ENCODE results near the gene POLR2J3.
"Not testable (repeated sequence)": the region's sequence is repeated elsewhere in the genome, so short reads cannot be mapped to it uniquely, and the experiment has no call there.

The POLR2J3 gene

DNA sequence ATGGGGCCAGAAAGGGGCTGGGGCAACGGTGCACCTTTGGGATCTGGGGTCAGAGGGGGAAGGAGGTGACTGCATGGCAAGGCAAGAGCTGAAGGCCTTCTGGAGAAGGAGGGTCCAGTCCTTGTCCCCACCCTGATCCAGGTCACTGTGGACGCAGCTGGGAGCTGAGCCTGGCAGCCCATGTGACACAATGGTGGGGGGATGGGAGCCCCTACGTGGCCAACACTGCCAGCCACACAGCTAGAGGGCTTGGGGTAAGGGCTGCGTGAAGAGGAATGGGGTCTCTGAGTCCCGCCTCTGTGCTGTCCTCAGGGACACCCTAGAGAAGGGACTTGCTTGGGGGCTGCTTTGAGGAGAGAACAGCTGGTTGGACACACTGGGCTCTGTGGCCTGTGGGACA lies 9.3 kb upstream of the POLR2J3 start:
- not testable (repeated sequence) for DNase-seq

DNA sequence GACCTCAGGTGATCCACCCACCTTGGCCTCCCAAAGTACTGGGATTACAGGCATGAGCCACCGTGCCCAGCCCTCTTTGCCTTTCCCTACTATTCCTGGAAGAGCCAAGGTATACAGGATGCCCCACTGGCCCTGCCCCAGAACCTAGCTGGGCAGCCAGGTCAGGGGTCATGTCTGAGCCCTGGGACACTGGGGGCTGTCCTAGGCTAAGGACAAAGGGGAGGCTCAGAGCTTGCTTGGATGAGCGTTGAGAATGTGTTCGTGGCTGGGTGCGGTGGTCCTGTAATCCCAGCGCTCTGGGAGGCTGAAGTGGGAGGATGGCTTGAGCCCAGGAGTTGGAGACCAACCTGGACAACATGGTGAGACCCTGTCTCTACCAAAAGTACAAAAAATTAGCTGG lies 6.1 kb upstream of the POLR2J3 start:
- not testable (repeated sequence) for DNase-seq

DNA sequence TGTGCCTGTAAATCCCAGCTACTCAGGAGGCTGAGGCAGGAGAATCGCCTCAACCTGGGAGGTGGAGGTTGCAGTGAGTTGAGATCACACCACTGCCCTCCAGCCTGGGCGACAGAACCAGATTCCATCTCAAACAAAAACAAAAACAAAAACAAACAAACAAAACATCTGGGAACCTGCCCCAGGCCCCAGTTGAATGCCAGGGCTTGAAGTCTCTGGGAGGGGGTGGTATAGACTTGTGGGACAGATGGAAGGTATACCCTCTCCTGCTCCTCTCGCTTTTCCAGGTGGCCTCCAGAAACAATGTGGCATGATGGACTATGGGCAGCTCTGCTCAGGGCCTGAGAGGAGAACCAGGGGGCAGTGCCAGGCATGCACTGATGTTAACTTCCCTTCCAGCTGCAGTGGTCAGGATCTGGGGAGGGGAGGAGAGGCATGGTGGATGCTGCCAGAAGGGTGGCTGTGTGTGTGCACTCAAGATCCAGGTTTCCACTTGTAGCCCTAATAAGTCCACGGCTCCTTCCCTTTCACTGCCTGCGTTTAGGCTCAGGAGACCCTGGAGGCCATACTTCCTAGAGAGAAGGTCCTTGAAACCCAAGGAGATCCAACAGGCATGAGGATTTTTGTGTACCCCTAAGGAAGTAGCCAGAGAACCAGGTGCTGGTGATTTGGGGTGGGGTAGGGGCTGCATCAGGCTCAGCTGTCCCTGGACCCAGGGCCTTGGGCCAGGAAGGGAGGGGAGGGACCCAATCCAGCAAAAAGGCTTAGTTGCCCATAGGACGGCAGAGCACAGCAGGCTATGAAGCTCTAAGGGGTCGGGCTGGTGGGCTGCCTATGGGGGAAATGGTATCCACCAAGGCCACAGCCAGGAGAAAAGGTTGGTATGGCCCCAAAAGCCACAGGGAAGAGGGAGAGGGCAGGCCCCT lies 5.2 kb upstream of the POLR2J3 start:
- not testable (repeated sequence) for DNase-seq

DNA sequence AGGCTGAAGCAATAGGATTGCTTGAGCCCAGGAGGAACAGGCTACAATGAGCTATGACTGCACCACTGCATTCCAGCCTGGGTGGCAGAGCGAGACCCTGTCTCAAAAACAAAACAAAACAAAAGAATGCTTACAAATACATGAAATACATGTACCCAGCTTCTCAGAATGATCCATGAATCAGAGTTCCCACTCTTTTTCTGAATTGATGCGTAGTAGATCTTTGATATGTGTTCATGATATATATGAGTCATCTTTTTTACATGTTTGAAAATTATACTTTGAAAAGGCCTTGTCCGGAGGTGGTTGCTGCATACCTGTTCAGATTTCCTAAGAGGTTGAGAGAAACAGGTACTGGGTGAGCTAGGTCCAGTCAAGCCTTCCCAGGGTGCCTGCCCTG lies 4.0 kb upstream of the POLR2J3 start:
- not testable (repeated sequence) for DNase-seq

DNA sequence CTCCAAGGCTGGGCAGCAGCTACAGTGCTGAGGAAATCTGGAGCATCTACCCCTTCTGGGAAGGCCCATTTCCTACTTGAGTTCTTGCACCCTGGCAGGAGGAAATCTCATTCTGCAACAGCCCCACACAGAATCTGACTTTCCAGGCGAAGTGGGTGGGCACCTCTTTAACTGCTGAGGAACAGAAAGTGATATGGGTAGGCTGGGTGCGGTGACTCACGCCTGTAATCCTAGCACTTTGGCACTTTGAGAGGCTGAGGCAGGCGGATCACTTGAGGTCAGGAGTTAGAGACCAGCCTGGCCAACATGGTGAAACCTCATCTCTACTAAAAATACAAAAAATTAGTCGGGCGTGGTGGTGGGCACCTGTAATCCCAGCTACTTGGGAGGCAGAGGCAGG lies 2.2 kb upstream of the POLR2J3 start:
- DNase-seq = not testable (repeated sequence)

DNA sequence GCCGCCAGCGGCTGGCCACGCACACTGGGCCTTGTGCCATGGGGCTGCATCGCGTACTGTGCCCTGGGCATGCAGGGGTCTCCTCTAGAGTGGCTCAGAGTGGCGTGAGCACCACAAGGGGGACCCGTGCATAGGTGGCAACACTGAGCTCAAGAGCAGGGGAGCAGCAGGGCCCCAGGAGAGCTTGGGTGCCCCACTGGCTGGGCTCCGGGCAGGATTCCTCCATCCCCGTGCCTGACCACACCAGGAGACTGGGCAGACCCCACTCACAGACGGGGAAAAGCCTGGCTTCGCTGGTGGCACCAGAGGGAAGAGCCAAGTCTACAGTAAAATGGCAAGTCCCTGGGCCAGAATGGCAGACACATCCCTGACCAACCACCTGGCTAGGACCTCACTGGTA lies 3.8 kb downstream of the POLR2J3 start:
- not testable (repeated sequence) for DNase-seq

DNA sequence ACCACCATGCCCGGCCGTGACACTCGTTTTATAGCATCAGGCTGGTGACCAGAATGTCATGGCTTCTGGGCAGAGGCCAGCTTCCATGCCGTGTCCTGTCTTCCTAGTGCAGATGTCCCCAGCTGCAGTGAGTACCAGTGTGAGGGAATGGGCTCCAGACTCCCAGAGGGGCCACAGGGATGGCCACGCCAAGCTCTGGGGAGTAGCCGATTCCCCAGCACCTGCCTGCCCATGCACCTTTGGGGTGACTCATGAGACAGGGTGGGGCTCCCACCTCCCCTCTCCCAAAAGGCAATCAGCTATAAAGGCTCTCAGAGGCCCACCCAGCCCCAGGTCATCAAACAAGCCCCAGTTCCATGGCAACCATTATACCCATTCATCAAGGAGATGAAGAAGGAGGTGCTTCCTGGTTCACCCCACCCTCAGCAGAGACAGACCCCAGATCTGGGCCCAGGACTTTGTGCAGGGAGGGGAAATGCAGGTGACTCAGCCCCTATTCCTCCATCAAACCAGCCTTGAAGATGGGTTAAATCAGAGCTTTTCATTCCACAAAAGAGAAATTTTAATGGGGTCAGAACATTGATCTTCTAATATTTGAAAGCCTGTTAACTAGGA lies 21.5 kb downstream of the POLR2J3 start, which contains the start of gene SPDYE2:
TSS of gene SPDYE2 (plus strand) at position 419 of the 615 bp plus-strand sequence. CDS start 2,030 bp downstream, outside the sequence.
- DNase-seq = not testable (repeated sequence)

DNA sequence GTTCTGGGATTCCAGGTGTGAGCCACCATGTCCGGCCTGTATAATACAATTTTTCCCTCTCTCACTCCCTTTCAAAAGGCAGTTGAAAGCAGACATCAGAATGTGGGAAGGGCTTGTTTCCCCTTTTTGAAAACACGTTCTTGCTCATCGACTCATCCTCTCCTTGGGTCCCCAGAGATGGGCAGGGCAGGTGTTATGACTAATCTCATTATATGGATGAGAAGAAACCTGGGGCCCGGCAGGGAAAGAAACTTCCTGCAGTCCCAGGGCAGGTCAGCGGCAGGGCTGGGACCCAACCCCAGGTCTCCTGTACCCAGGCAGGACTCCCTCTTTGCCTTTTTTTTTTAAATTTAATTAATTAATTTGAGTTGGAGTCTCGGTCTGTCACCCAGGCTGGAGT lies 26.0 kb downstream of the POLR2J3 start:
- not testable (repeated sequence) for DNase-seq

DNA sequence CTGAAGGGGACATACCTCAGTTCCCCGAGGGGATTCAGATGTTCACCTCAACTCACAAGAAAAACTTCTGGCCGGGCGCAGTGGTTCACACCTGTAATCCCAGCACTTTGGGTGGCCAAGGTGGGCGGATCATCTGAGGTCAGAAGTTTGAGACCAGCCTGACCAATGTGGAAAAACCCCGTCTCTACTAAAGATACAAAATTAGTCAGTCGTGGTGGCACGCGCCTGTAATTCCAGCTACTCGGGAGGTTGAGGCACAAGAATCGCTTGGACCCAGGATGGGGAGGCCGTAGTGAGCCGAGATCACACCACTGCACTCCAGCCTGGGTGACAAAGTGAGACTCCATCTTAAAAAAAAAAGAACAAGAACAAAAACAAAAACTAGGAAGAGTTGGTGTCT lies 27.1 kb downstream of the POLR2J3 start:
- DNase-seq = not testable (repeated sequence)

DNA sequence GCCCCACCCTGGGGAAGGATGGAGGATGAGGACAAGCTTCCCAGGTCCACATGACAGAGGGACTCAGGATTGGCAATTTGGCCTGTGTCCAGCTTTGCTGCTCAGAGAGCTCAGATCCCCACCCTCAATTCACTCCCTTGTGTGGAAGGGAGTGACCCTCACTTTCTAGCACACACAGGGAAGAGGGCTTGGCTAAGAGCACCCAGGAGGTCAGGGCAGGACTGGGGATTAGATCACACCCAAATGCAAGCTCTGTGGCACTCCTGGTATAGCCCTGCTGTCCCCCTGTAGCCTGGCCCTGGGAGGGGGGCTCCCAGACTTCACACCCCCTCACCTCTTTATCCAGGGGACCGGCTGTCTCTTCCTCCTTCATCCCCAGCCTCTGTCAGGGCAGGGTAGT lies 28.0 kb downstream of the POLR2J3 start:
- DNase-seq = not testable (repeated sequence)

DNA sequence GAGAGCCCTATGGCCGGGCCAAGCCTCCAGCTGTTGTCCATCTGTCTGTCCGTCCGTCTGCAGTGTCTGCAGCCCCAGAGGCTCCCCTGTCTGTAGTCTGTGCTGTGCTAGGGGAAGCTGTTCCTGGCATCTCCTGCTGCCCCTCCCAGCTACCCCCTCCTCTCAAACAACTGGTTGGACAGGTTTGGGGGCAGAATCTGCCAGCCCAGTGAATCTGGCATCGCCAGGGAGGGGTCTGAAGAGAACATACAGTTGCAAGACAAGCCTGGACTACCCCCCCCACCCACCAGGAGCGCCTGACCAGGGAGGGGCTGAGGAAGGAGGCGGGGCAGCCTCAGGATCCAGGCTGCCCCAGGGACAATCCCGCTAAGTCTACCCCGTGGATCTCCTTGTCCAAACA lies 28.8 kb downstream of the POLR2J3 start, which contains the start of gene UPK3BL2:
TSS of gene UPK3BL2 (minus strand) at position 101 of the 400 bp plus-strand sequence. CDS start at position 41, 60 bp downstream.
- not testable (repeated sequence) for DNase-seq

DNA sequence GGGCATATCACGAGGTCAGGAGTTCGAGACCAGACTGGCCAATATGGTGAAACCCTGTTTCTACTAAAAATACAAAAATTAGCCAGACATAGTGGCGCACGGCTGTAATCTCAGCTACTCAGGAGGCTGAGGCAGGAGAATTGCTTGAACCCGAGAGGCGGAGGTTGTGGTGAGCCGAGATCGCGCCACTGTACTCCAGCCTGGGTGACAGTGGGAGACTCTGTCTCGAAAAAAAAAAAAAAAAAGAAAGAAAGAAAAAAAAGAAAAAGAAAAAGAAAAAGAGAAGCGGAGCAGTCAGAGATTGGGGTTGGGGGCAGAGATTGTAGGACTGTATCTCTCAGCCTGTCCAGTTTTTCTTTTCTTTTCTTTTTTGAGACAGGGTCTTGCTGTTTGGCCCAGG lies 29.6 kb downstream of the POLR2J3 start:
- DNase-seq = not testable (repeated sequence)

DNA sequence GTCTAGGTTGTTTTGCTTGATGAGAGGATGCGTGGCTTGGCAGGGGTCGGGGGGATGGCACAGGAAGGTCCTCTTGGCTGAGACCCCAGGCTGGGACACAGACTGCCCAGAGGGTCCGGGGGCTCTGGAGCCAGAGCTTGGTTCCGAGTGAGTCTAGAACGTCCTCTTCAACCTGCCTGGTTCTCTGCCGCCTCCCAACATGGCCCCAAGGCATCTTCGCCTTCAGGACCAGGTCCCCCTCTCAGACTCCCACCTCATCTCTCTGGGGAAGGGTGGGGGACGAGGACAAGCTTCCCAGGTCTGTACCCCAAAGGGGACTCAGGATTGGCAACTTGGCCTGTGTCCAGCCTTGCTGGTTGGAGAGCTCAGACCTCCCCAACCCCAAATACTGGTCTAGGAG lies 30.3 kb downstream of the POLR2J3 start:
- not testable (repeated sequence) for DNase-seq

DNA sequence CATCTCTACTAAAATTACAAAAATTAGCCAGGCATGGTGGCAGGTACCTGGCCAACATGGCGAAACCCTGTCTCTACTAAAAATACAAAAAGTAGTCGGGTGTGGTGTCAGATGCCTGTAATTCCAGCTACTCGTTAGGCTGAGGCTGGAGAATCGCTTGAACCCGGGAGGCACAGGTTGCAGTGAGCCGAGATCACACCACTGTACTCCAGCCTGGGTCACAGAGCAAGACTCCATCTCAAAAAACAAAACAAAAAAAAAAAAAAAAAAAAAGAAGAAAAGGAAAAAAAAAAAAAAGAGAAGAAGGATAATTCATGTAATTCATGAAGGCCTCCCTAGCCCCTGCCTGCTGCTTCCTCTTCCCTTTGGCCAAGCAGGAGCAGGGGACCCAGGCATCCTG lies 31.8 kb downstream of the POLR2J3 start:
- DNase-seq = not testable (repeated sequence)

DNA sequence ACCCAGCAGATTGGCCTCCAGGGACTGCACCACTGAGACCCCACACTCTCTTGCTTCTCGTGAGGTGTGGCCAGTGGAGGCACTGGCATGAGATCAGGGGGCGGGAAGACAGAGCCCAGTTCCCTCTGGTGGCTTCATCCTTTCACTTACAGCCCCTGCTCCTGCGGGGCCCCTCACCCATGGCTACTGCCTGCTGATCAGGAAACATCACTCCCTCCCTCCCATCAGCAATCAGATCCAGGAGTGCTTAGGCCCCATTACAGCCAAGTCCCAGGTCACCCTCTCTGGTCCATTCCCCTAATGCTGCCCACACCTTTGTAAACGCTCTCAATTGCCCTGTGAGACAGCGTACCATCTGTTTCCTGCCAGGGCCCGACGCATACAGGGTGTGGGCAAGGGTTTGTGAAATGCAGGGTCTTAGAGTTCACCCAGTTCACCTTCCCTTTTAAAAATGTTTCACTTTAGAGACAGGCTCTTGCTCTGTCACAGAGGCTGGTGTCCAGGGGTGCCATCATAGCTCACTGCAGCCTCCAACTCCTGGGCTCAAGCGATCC lies 37.2 kb downstream of the POLR2J3 start:
- DNase-seq = not testable (repeated sequence)

DNA sequence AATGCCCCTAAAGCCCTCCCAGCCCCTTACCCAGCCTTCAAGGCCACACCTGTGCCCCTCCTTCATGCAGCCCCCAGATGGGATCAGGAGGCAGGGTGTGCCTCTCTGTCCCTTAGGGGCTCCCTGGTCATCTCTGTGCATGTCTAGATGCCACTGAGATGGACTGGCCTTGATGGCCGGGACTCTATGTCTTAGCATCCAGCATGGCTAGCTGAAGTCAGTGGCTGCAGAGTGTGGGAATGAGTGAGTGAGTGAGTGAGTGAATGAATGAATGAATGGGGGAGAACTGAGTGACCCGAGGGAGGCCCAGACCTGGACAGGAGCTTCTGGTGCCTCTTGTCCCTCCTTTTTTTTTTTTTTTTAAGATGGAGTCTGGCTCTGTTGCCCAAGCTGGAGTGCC lies 40.3 kb downstream of the POLR2J3 start:
- not testable (repeated sequence) for DNase-seq

DNA sequence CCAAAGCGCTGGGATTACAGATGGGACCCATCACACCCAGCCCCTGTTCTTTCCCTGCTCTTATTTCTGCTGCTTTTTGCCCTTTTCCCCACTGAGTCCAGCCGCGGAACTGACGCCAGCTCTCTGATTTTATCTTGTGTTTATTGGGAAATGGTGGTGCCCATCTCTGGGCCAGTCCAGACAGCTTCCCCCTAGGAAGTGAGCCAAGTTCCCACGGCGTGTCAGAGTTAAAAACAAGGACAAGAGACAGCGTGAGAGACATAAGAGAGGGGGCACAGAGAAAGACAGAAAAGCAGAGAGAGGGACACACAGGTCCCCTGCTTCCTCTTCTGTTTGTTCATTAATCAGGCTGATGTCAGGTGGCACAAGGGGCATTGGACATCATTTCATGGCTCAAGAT lies 40.8 kb downstream of the POLR2J3 start:
- not testable (repeated sequence) for DNase-seq

DNA sequence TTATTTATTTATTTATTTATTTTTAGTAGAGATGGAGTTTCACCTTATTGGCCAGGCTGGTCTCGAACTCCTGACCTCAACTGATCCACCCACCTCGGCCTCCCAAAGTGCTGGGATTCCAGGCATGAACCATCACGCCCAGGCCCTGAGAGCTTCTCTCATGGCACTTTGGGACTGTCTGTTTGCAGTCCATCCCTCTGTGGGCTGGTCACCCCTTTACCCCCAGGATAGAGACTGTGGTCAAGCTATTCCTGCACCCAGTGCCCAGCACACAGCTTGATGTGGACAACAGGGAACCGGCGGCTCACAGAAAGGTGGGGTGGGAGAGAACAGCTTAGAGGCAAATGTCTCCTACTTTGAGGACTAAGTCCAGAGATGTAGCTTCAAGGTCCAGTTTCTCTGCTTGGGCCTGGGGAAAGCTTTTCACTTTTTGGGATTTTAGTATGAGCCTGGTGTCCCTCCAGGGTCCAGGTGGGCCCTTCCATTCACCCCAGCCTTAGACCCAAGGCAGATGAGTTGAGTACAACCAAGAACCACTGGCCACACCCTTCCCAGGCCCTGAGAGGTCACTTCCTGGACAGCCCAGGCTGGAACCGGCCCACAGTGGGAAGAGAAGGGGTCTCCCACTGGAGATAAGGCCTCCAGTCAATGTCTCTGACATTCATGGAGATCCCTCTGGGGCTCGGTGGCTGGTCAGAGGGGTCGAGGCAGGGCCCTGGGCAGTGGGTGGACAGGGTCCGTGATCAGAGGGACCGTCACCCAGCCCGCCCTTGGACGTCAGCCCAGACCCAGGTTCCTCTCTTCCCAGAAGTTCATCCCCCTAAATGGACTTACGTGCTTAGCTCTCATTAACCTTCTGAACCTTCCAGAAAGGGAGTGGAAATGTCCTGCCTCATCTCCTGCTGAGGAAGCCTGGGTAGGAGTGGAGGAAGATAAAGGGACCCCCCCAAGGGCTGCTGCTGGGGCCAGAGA lies 44.3 kb downstream of the POLR2J3 start:
- not testable (repeated sequence) for DNase-seq

DNA sequence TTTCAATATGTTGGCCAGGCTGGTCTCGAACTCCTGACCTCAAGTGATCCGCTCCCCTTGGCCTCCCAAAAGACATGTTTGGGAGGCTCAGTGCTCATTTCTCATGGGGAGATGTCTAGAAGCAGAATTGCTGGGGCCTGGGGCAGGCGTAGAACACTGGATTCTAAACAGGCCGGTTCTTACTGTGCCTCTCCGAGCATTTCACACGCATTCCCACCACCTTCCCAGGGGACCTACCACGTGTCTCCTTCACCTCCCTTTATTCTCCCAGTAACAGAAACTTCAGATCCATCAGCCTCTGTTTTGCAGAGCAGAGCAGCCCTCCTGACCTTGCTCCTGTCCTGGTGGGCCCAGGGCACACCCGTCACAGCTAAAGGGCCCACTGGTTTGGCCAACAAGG lies 45.2 kb downstream of the POLR2J3 start:
- DNase-seq = not testable (repeated sequence)

DNA sequence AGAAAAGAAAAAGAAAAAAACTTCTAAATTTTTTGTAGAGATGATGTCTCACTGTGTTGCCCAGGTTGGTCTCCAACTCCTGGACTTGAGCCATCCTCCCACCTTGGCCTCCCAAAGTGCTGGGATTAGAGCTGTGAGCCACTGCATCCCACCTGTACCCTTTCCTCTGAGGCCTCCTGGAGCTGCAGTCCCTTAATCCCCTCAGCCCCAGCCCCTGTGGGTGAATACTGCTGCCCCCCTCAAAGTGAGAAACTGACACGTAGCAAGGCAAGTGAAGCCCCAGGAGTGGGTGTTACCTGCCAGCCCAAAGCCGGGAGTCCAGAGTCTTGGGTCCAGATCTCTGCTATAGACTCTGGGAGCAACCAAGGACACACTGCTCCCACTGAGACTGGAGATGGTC lies 47.6 kb downstream of the POLR2J3 start:
- not testable (repeated sequence) for DNase-seq

DNA sequence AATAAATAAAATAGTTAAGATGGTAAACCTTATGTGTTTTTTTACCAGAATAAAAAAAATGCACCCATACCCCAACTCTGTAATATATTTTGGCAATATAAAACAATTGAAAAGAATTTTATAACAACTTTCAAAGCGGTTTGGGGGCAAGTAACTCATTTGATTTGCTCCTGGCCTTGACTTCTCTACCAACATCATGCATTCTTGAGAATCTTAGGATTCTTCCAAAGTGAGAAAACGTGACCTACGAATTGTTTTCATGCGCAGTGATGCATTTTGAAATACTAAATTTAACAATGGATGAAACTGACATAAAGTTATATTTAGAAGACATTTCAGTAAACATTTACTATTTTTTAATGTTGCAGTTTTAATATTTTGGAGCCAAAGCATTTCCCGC lies 51.6 kb downstream of the POLR2J3 start:
- not testable (repeated sequence) for DNase-seq

Measured in fibroblast of skin of abdomen (primary cell).